Activated CD4-positive, CD25-positive, alpha-beta regulatory T cell (primary cell): Measurements from ENCODE around the gene LINC01488.

Experiments used
- DNase-seq, 4 experiments: peaks; one replicate each; lab custom pipeline; 2025; lab: John Stamatoyannopoulos, UW

The LINC01488 gene

GRCh38 chr11:69481393-69481844 lies at the start of gene LINC01488:
TSS of gene LINC01488 (plus strand) at chr11:69481663.
- DNase-seq = no peak

- no peak for DNase-seq
Measured at GRCh38 chr11:69431893-69432738, 49.3 kb upstream of the LINC01488 start.

GRCh38 chr11:69433741-69434140 lies 47.7 kb upstream of the LINC01488 start:
- no peak for DNase-seq

GRCh38 chr11:69434471-69434931 lies 47.0 kb upstream of the LINC01488 start:
- no peak for DNase-seq

- DNase-seq = no peak
Measured at GRCh38 chr11:69435161-69435986, 46.1 kb upstream of the LINC01488 start.

GRCh38 chr11:69436041-69436982 lies 45.2 kb upstream of the LINC01488 start:
- DNase-seq = no peak

- no peak for DNase-seq
Measured at GRCh38 chr11:69437001-69437875, 44.2 kb upstream of the LINC01488 start.

GRCh38 chr11:69437876-69438205 lies 43.6 kb upstream of the LINC01488 start:
- no peak for DNase-seq

GRCh38 chr11:69438286-69438920 lies 43.1 kb upstream of the LINC01488 start:
- DNase-seq = no peak

GRCh38 chr11:69439127-69439526 lies 42.3 kb upstream of the LINC01488 start:
- DNase-seq = no peak

GRCh38 chr11:69439651-69440464 lies 41.6 kb upstream of the LINC01488 start:
- DNase-seq = no peak

GRCh38 chr11:69440876-69441275 lies 40.6 kb upstream of the LINC01488 start:
- no peak for DNase-seq

GRCh38 chr11:69442012-69442806 lies 39.3 kb upstream of the LINC01488 start:
- DNase-seq = no peak

GRCh38 chr11:69442807-69443137 lies 38.7 kb upstream of the LINC01488 start:
- DNase-seq = no peak

GRCh38 chr11:69443138-69443967 lies 38.1 kb upstream of the LINC01488 start:
- peak; percentile 16 to 38 (median 34) for DNase-seq

- no peak for DNase-seq
Measured at GRCh38 chr11:69443968-69444364, 37.5 kb upstream of the LINC01488 start.

GRCh38 chr11:69444381-69445130 lies 36.9 kb upstream of the LINC01488 start:
- no peak for DNase-seq
